Hepatocyte (in vitro differentiated cells): ENCODE results near the gene LURAP1L.

Experiments used
- CTCF ChIP-seq: fragments of 200-600 bp; sonication (generic); IDR thresholded peaks from 2 replicates; pipeline ENCODE4 v1.5.1; 2016; ENCODE audit warnings: antibody characterized with exemption, mild to moderate bottlenecking; ENCODE audit not compliant: poor library complexity
- EZH2phosphoT487 ChIP-seq: fragments of 200-600 bp; sonication (generic); IDR thresholded peaks from one replicate; pipeline ENCODE4 v1.6.1; 2018; ENCODE audit warnings: antibody characterized with exemption, mild to moderate bottlenecking, low read depth, moderate library complexity; ENCODE audit not compliant: unreplicated experiment, severe bottlenecking

- TF ChIP-seq CTCF (no peak), EZH2phosphoT487 (no peak)
Measured at GRCh38 chr9:12748016-12748415, 26.8 kb upstream of the LURAP1L start.
